ENCODE data around the gene PIEZO2.

The PIEZO2 gene

GRCh38 chr18:11020877-11021414, 128.4 kb downstream of the PIEZO2 start:
- 0 out of 2 replicates have a peak overlapping the region, but pooled peaks have one; percentile 29 for H2AFZ ChIP-seq (ENCODE audit: low read length)
- no peaks in the 10 kb centered on the region for H3K27me3 ChIP-seq (ENCODE audit: insufficient read depth, low read length)
- peaks cover 25% of the 10 kb centered on the region for H3K4me1 ChIP-seq (ENCODE audit: insufficient read depth, low read length, severe bottlenecking)
- H3K9me3 ChIP-seq (ENCODE audit: low read length) = no peaks in the 10 kb centered on the region
- H3K4me3 ChIP-seq (ENCODE audit: low read depth, low read length, poor library complexity, severe bottlenecking) = no peak overlapping the region
- H3K79me2 ChIP-seq (ENCODE audit: insufficient read depth, low read length) = no peaks in the 10 kb centered on the region
- no peaks in the 10 kb centered on the region for H3K9me2 ChIP-seq (ENCODE audit: low read depth, low read length)
- no peaks in the 10 kb centered on the region for H3F3A ChIP-seq (ENCODE audit: insufficient read depth, low read length)
- H3K4me2 ChIP-seq (ENCODE audit: low read length) = peak overlapping the region; percentile 22; the same call in 1 of the 2 replicates
- no peak overlapping the region; the same call in 1 of the 2 replicates for H3K9ac ChIP-seq (ENCODE audit: low read length)
- TF ChIP-seq EZH2 (IDR thresholded peaks at IDR 0.05; ENCODE audit: borderline replicate concordance, low read length) = no peak
- TF ChIP-seq, protein P1, sequence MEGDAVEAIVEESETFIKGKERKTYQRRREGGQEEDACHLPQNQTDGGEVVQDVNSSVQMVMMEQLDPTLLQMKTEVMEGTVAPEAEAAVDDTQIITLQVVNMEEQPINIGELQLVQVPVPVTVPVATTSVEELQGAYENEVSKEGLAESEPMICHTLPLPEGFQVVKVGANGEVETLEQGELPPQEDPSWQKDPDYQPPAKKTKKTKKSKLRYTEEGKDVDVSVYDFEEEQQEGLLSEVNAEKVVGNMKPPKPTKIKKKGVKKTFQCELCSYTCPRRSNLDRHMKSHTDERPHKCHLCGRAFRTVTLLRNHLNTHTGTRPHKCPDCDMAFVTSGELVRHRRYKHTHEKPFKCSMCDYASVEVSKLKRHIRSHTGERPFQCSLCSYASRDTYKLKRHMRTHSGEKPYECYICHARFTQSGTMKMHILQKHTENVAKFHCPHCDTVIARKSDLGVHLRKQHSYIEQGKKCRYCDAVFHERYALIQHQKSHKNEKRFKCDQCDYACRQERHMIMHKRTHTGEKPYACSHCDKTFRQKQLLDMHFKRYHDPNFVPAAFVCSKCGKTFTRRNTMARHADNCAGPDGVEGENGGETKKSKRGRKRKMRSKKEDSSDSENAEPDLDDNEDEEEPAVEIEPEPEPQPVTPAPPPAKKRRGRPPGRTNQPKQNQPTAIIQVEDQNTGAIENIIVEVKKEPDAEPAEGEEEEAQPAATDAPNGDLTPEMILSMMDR (IDR thresholded peaks at IDR 0.05; ENCODE audit: low read length) = no peak
- H3K36me3 ChIP-seq (ENCODE audit: insufficient read depth, low read length) = no peaks in the 10 kb centered on the region
- H4K20me1 ChIP-seq (ENCODE audit: insufficient read depth, low read length) = no peaks in the 10 kb centered on the region
- peak overlapping the region; percentile 50 for H3K27ac ChIP-seq (ENCODE audit: low read depth, low read length, poor library complexity, severe bottlenecking)

- H3K9ac ChIP-seq (ENCODE audit: low read length) = no peak overlapping the region
- H3K4me2 ChIP-seq (ENCODE audit: low read length) = no peak overlapping the region
These were observed 129.1 kb downstream of the PIEZO2 start for GRCh38 chr18:11020161-11020853.

GRCh38 chr18:11019295-11020105, 129.9 kb downstream of the PIEZO2 start:
- H4K20me1 ChIP-seq (ENCODE audit: insufficient read depth, low read length) = no peaks in the 10 kb centered on the region
- H3K27ac ChIP-seq (ENCODE audit: low read depth, low read length, poor library complexity, severe bottlenecking) = no peak overlapping the region
- no peaks in the 10 kb centered on the region for H3K9me3 ChIP-seq (ENCODE audit: low read length)
- no peak overlapping the region for H3K4me3 ChIP-seq (ENCODE audit: low read depth, low read length, poor library complexity, severe bottlenecking)
- no peak overlapping the region for H2AFZ ChIP-seq (ENCODE audit: low read length)
- TF ChIP-seq EZH2 (IDR thresholded peaks at IDR 0.05; ENCODE audit: borderline replicate concordance, low read length) = no peak
- TF ChIP-seq, protein P1 (IDR thresholded peaks at IDR 0.05; ENCODE audit: low read length) = no peak
- H3K9me2 ChIP-seq (ENCODE audit: low read depth, low read length) = no peaks in the 10 kb centered on the region
- H3K36me3 ChIP-seq (ENCODE audit: insufficient read depth, low read length) = no peaks in the 10 kb centered on the region
- no peaks in the 10 kb centered on the region for H3K79me2 ChIP-seq (ENCODE audit: insufficient read depth, low read length)
- no peaks in the 10 kb centered on the region for H3K27me3 ChIP-seq (ENCODE audit: insufficient read depth, low read length)
- no peak overlapping the region for H3K9ac ChIP-seq (ENCODE audit: low read length)
- H3K4me1 ChIP-seq (ENCODE audit: insufficient read depth, low read length, severe bottlenecking) = peaks cover 25% of the 10 kb centered on the region
- no peaks in the 10 kb centered on the region for H3F3A ChIP-seq (ENCODE audit: insufficient read depth, low read length)
- H3K4me2 ChIP-seq (ENCODE audit: low read length) = no peak overlapping the region

More at GRCh38 chr18:11020161-11020853, 129.1 kb downstream of the PIEZO2 start:
- Histone ChIP-seq H3K4me3 (ENCODE audit: low read depth, low read length, poor library complexity, severe bottlenecking) (no peak overlapping the region), H3K9me2 (ENCODE audit: low read depth, low read length) (no peaks in the 10 kb centered on the region), H3K79me2 (ENCODE audit: insufficient read depth, low read length) (no peaks in the 10 kb centered on the region), H3K27me3 (ENCODE audit: insufficient read depth, low read length) (no peaks in the 10 kb centered on the region), H3K27ac (ENCODE audit: low read depth, low read length, poor library complexity, severe bottlenecking) (peak overlapping the region; percentile 50), H3K9me3 (ENCODE audit: low read length) (no peaks in the 10 kb centered on the region), H3F3A (ENCODE audit: insufficient read depth, low read length) (no peaks in the 10 kb centered on the region), H4K20me1 (ENCODE audit: insufficient read depth, low read length) (no peaks in the 10 kb centered on the region), H3K4me1 (ENCODE audit: insufficient read depth, low read length, severe bottlenecking) (peaks cover 25% of the 10 kb centered on the region), H2AFZ (ENCODE audit: low read length) (no peak overlapping the region), H3K36me3 (ENCODE audit: insufficient read depth, low read length) (no peaks in the 10 kb centered on the region)
- TF ChIP-seq EZH2 (IDR thresholded peaks at IDR 0.05; ENCODE audit: borderline replicate concordance, low read length) = no peak
- TF ChIP-seq, protein P1 (IDR thresholded peaks at IDR 0.05; ENCODE audit: low read length) = no peak

All from OCI-LY1 (cell line).